ENCODE data around the gene VMA21. TPM values are rescaled to one million over a fixed set of nuclear protein-coding genes. Genes with fewer than 3 reads are reported as not detected.

The VMA21 gene
- total RNA-seq, 2 donors from 2014 or later = 42.2 to 54.7 TPM

DNA sequence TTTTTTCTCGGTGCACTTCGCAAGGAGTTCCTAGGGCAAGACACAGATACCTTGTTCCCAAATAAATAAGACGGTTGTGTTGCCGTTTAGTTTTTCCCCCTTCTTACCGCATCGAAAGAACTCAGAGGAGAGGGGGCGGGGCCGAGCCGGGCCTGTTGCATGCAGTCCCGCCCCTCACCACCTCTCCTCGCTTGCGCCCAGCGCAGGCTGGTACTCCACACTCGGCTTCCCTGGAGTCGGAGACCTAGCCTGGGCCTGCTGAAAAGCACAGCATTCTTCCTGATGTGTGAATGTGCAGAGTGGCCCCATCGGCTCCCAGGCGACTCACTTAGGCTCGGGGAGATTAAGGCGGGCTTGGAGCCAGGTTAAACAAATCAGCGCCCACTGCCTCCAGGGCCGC is 26.1 kb upstream of the VMA21 start:
- Mint-ChIP-seq H3K4me3 (no peak overlapping the region), H3K9me3 (peaks cover 29% of the 10 kb centered on the region), H3K4me1 (no peaks in the 10 kb centered on the region), H3K27ac (no peak overlapping the region), H3K27me3 (ENCODE audit: insufficient read depth) (peaks cover 35% of the 10 kb centered on the region), H3K36me3 (ENCODE audit: low read depth) (no peaks in the 10 kb centered on the region)
- Histone ChIP-seq H3K27ac (ENCODE audit: low read depth, low read length) (no peak overlapping the region), H3K27me3 (ENCODE audit: control insufficient read depth, insufficient read depth, low read length, poor library complexity, severe bottlenecking) (no peaks in the 10 kb centered on the region), H3K9me3 (ENCODE audit: control insufficient read depth, low read length) (no peaks in the 10 kb centered on the region), H3K4me1 (ENCODE audit: control insufficient read depth, insufficient read depth, low read length) (no peaks in the 10 kb centered on the region), H3K9ac (ENCODE audit: extremely low read depth, low read length, poor library complexity, severe bottlenecking) (no peak overlapping the region), H3K36me3 (ENCODE audit: control insufficient read depth, insufficient read depth, low read length) (no peaks in the 10 kb centered on the region), H3K4me3 (ENCODE audit: low read length) (no peak overlapping the region)
- TF ChIP-seq, protein P1, sequence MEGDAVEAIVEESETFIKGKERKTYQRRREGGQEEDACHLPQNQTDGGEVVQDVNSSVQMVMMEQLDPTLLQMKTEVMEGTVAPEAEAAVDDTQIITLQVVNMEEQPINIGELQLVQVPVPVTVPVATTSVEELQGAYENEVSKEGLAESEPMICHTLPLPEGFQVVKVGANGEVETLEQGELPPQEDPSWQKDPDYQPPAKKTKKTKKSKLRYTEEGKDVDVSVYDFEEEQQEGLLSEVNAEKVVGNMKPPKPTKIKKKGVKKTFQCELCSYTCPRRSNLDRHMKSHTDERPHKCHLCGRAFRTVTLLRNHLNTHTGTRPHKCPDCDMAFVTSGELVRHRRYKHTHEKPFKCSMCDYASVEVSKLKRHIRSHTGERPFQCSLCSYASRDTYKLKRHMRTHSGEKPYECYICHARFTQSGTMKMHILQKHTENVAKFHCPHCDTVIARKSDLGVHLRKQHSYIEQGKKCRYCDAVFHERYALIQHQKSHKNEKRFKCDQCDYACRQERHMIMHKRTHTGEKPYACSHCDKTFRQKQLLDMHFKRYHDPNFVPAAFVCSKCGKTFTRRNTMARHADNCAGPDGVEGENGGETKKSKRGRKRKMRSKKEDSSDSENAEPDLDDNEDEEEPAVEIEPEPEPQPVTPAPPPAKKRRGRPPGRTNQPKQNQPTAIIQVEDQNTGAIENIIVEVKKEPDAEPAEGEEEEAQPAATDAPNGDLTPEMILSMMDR (conservative IDR thresholded peaks at IDR 0.05) = peak; percentile 43
- WGBS, 2 experiments (ENCODE audit: insufficient coverage in 1 of 2, insufficient read length in 1 of 2) = 44 to 70% methylated on average over 2 to 20 of the region's 21 CpGs
- peak; percentile 85 for DNase-seq

DNA sequence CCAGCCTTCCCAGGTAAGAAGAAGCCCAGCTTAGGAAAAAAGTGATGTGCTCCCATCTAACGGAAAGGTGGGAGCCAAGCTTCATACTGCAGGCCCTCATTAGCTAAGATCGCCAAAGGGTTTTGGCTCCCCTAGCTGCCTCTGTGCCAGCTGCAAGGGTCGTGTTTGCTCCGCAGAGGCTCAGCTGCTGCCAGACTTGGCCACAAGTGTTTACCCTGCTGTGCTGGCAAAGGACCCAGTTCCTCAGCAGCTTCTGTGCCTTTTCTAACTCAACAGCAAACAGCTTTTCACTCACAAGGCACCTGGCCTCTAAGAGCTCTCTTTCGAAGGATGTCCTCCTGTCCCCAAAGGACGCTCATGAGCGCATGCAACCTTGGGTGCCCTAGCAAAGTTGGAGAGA is 12.2 kb upstream of the VMA21 start:
- H3K4me1 ChIP-seq (ENCODE audit: control insufficient read depth, insufficient read depth, low read length) = no peaks in the 10 kb centered on the region
- no peak overlapping the region for H3K27ac ChIP-seq (ENCODE audit: low read depth, low read length)
- no peak overlapping the region for H3K4me3 Mint-ChIP-seq
- WGBS, 2 experiments (ENCODE audit: insufficient coverage in 1 of 2, insufficient read length in 1 of 2) = 88 to 100% methylated on average over 2 to 7 of the region's 7 CpGs
- no peaks in the 10 kb centered on the region for H3K9me3 ChIP-seq (ENCODE audit: control insufficient read depth, low read length)
- TF ChIP-seq, protein P1 (conservative IDR thresholded peaks at IDR 0.05) = peak; percentile 20
- no peak for DNase-seq
- no peaks in the 10 kb centered on the region for H3K36me3 Mint-ChIP-seq (ENCODE audit: low read depth)
- H3K27me3 ChIP-seq (ENCODE audit: control insufficient read depth, insufficient read depth, low read length, poor library complexity, severe bottlenecking) = no peaks in the 10 kb centered on the region
- H3K4me3 ChIP-seq (ENCODE audit: low read length) = no peak overlapping the region
- peaks cover 20% of the 10 kb centered on the region for H3K27me3 Mint-ChIP-seq (ENCODE audit: insufficient read depth)
- no peak overlapping the region for H3K9ac ChIP-seq (ENCODE audit: extremely low read depth, low read length, poor library complexity, severe bottlenecking)
- H3K27ac Mint-ChIP-seq = no peak overlapping the region
- H3K9me3 Mint-ChIP-seq = peaks cover 62% of the 10 kb centered on the region
- no peaks in the 10 kb centered on the region for H3K36me3 ChIP-seq (ENCODE audit: control insufficient read depth, insufficient read depth, low read length)
- H3K4me1 Mint-ChIP-seq = no peaks in the 10 kb centered on the region

DNA sequence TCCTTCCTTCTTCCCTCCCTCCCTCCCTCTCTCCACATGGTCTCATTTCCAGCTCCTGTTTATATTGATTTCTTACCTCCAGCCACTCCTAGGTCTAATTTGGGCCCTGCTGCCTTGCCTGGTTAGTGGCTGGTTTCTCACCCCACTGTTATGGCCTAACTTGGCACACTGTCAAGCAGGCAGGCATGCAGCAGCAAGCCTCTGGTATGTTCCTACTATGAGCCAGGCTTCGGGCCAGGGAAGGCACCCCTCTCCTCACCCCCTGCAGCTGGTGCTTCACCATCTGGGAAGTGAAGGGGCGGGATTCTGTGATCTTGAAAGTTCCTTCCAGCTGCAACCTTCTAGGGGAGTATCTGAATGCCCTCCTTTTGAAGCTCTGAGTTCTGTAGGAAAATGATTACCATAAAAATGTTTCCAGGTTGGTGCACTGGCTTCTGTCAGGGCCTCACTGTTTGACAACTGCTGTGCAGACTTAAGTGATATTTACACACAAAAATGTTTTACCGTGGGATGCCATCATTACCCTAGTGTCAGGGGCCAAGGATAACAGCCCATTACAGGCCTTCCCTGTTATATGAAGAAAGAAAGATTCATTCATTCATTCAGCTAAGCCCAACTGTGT is 10.1 kb upstream of the VMA21 start:
- Histone ChIP-seq H3K27ac (ENCODE audit: low read depth, low read length) (no peak overlapping the region), H3K27me3 (ENCODE audit: control insufficient read depth, insufficient read depth, low read length, poor library complexity, severe bottlenecking) (no peaks in the 10 kb centered on the region), H3K9ac (ENCODE audit: extremely low read depth, low read length, poor library complexity, severe bottlenecking) (no peak overlapping the region), H3K4me1 (ENCODE audit: control insufficient read depth, insufficient read depth, low read length) (no peaks in the 10 kb centered on the region), H3K36me3 (ENCODE audit: control insufficient read depth, insufficient read depth, low read length) (no peaks in the 10 kb centered on the region), H3K4me3 (ENCODE audit: low read length) (no peak overlapping the region), H3K9me3 (ENCODE audit: control insufficient read depth, low read length) (no peaks in the 10 kb centered on the region)
- H3K27ac Mint-ChIP-seq = no peak overlapping the region
- H3K36me3 Mint-ChIP-seq (ENCODE audit: low read depth) = no peaks in the 10 kb centered on the region
- no peak overlapping the region for H3K4me3 Mint-ChIP-seq
- peaks cover 20% of the 10 kb centered on the region for H3K27me3 Mint-ChIP-seq (ENCODE audit: insufficient read depth)
- TF ChIP-seq, protein P1 (conservative IDR thresholded peaks at IDR 0.05) = no peak
- H3K4me1 Mint-ChIP-seq = no peaks in the 10 kb centered on the region
- DNase-seq = no peak
- 89% methylated on average over 2 of the region's 3 CpGs; no CpG with 5 or more reads in 1 of the 2 experiments for WGBS, 2 experiments (ENCODE audit: insufficient coverage in 1 of 2, insufficient read length in 1 of 2)
- peaks cover 69% of the 10 kb centered on the region for H3K9me3 Mint-ChIP-seq

Data from endodermal cell (in vitro differentiated cells).